Putamen (tissue), 1 donor: ENCODE results near the gene ROBO1.

ENCODE experiments used
- DNase-seq: peaks from one replicate; pipeline ENCODE4 v3.0.0-alpha.2; 2016; ENCODE audit warnings: low spot score

Gene ROBO1

GRCh38 chr3:78613421-78613879 lies 1154.3 kb downstream of the ROBO1 start:
- no peak for DNase-seq

DNA sequence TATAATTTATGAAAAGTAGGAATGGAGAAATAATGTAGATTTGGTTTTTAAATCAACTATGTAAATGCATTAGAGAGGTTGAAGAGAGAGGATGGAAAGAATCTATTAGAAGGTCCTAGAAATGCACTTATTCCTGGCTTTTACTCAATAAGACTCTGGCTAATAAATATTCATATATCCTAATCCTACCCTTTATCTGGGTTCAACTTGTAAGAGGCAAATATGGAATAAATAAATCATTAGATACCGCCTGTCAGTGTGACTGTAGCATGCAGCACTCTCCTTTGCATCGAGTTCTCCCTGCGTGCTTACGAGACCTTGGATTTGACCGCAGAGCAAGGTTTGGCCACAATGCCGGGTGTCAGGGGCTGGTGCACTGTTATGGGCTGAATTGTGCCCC lies 1156.5 kb downstream of the ROBO1 start:
- no peak for DNase-seq

GRCh38 chr3:78610462-78611125 lies 1157.2 kb downstream of the ROBO1 start:
- DNase-seq, result peak; percentile 6

GRCh38 chr3:78606756-78607155 lies 1161.0 kb downstream of the ROBO1 start:
- no peak for DNase-seq

- no peak for DNase-seq
Observed at GRCh38 chr3:78605178-78605577, 1162.6 kb downstream of the ROBO1 start.

GRCh38 chr3:78604341-78604740 lies 1163.5 kb downstream of the ROBO1 start:
- no peak for DNase-seq

- DNase-seq, result no peak
Observed at GRCh38 chr3:78601249-78601648, 1166.5 kb downstream of the ROBO1 start.

- no peak for DNase-seq
Observed at GRCh38 chr3:78589778-78590177, 1178.0 kb downstream of the ROBO1 start.

GRCh38 chr3:78588906-78589621 lies 1178.7 kb downstream of the ROBO1 start:
- DNase-seq, result no peak

- no peak for DNase-seq
Observed at GRCh38 chr3:78580681-78581080, 1187.1 kb downstream of the ROBO1 start.

GRCh38 chr3:78571486-78571885 lies 1196.3 kb downstream of the ROBO1 start:
- no peak for DNase-seq

- DNase-seq, result no peak
Observed at GRCh38 chr3:78570496-78570895, 1197.3 kb downstream of the ROBO1 start.

DNA sequence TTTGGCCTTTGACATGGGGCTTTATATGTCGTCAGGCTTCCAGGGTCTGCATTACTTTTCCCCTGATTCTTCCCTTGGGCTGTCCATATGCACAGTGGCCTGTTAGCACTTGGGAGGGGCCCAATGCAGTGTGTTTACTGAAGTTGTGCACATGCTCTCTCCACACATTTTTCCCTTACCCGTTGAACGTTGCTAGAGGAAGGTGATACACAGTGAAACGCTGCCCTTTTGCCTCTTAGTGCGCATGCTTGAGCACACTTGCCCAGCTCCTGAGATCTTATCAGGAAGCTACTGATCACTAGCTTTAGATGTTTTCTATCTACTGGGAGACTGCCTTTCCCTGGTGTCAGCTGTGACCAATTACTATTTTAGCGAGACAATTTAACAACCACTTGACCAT lies 1198.0 kb downstream of the ROBO1 start:
- no peak for DNase-seq

- no peak for DNase-seq
Observed at GRCh38 chr3:78565712-78566111, 1202.1 kb downstream of the ROBO1 start.

DNA sequence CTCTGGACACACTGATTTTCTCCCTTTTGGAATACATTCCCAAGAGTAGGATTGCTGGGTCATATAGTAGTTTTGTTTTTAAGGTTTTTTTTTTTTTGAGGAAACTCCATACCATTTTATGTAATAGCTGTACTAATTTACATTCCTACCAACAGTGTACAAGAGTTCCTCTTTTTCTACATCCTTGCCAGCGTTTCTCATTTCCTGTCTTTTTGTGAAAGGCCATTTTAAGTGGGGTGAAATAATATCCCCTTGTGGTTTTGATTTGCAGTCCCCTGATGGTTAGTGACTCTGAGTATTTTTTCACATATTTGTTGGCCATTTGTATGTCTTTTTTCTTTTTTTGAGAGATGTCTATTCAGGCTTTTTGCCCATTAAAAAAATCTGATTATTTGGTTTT lies 1205.5 kb downstream of the ROBO1 start:
- no peak for DNase-seq
